H1 (cell line): Measurements from ENCODE around the gene MPHOSPH10. TPM values are rescaled to one million over a fixed set of nuclear protein-coding genes. Genes with fewer than 3 reads are reported as not detected.
A peak's percentile ranks its signal among the peaks of the same experiment; 100 is the strongest.

Experiments used
- CTCF ChIA-PET: fragments of 300-600 bp; sonication (Branson Sonifier 250); formaldehyde crosslinking; loops from one replicate; lab custom pipeline; 2021; ENCODE audit not compliant: partially characterized antibody; lab: Charles Lee
- POLR2A ChIA-PET: fragments of 300-600 bp; sonication (Branson Sonifier 250); formaldehyde crosslinking; loops from one replicate; lab custom pipeline; 2021; ENCODE audit warnings: inconsistent platforms; ENCODE audit not compliant: partially characterized antibody; lab: Charles Lee
- DNase-seq, 2 experiments: peaks; one replicate each; pipeline versions ENCODE4 v3.0.0 to v3.0.0-alpha.2; 2010 to 2022; ENCODE audit warnings: low spot score in 2 of 2, low read depth in 1 of 2, mixed read lengths in 1 of 2
- FAIRE-seq: peaks from 2 replicates; lab custom pipeline; 2011; peaks lifted over from hg19 to GRCh38; lab: Jason Lieb, UNC
- H2AFZ ChIP-seq: 2 replicates; pipeline ENCODE4 v1.8.1; 2012; ENCODE audit warnings: low read length, inconsistent platforms
- H2AK5ac ChIP-seq: 2 replicates; pipeline ENCODE4 v1.6.1; 2013; ENCODE audit warnings: low read depth, low read length
- H2BK120ac ChIP-seq: replicated peaks from 2 replicates; pipeline ENCODE3; 2013; ENCODE audit warnings: low read depth, low read length, inconsistent platforms
- H2BK12ac ChIP-seq: 2 replicates; pipeline ENCODE4 v1.6.1; 2013; ENCODE audit warnings: low read depth, low read length
- H2BK15ac ChIP-seq: 2 replicates; pipeline ENCODE4 v1.6.1; 2013; ENCODE audit warnings: low read length
- H2BK20ac ChIP-seq: 2 replicates; pipeline ENCODE4 v1.6.1; 2013; ENCODE audit warnings: low read length
- H2BK5ac ChIP-seq: 2 replicates; pipeline ENCODE4 v1.6.1; 2013; ENCODE audit warnings: low read depth, low read length
- H3K14ac ChIP-seq: 2 replicates; pipeline ENCODE4 v1.6.1; 2013; ENCODE audit warnings: inconsistent platforms; ENCODE audit not compliant: insufficient read length
- H3K18ac ChIP-seq: 2 replicates; pipeline ENCODE4 v1.6.1; 2013; ENCODE audit warnings: low read length; ENCODE audit errors: extremely low read depth
- H3K23ac ChIP-seq: 2 replicates; pipeline ENCODE4 v1.6.1; 2013; ENCODE audit warnings: inconsistent platforms; ENCODE audit not compliant: insufficient read length
- H3K23me2 ChIP-seq: 2 replicates; pipeline ENCODE4 v1.6.1; 2013; ENCODE audit warnings: low read depth, low read length
- H3K27ac ChIP-seq: 2 replicates; pipeline ENCODE4 v1.6.1; 2011; ENCODE audit warnings: low read depth, low read length, inconsistent platforms
- H3K27me3 ChIP-seq, 4 experiments: replicated peaks in 1 of 4; 1 replicate in 1 of 4; 2 replicates in 3 of 4; pipeline versions ENCODE4 v1.6.1 to v1.8.1; 2011 to 2013; ENCODE audit warnings: low read length in 3 of 4, mild to moderate bottlenecking in 3 of 4, inconsistent platforms in 2 of 4, mixed read lengths in 2 of 4, moderate library complexity in 1 of 4; ENCODE audit not compliant: control insufficient read depth in 3 of 4, insufficient read depth in 3 of 4; ENCODE audit errors: extremely low read depth in 1 of 4
- H3K36me3 ChIP-seq, 4 experiments: 2 replicates each; pipeline versions ENCODE4 v1.6.1 to v1.8.1; 2011 to 2013; ENCODE audit warnings: mild to moderate bottlenecking in 4 of 4, low read length in 3 of 4, moderate library complexity in 2 of 4, control low read depth in 1 of 4, inconsistent platforms in 1 of 4; ENCODE audit not compliant: insufficient read depth in 4 of 4, control insufficient read depth in 2 of 4
- H3K4ac ChIP-seq: replicated peaks from 2 replicates; pipeline ENCODE3; 2013; ENCODE audit warnings: low read length, low read depth, mixed read lengths, inconsistent platforms; ENCODE audit not compliant: insufficient read length
- H3K4me1 ChIP-seq, 4 experiments: replicated peaks in 1 of 4; 1 replicate in 1 of 4; 2 replicates in 3 of 4; pipeline versions ENCODE4 v1.6.1 to v1.8.1; 2011 to 2013; ENCODE audit warnings: low read length in 3 of 4, inconsistent platforms in 2 of 4, mixed read lengths in 1 of 4; ENCODE audit not compliant: insufficient read depth in 4 of 4, control insufficient read depth in 3 of 4
- H3K4me2 ChIP-seq, 2 experiments: 2 replicates each; pipeline versions ENCODE4 v1.6.1 to v1.8.1; 2011 to 2013; ENCODE audit warnings: low read depth in 2 of 2, low read length in 2 of 2, control low read depth in 1 of 2, inconsistent platforms in 1 of 2, mild to moderate bottlenecking in 1 of 2; ENCODE audit not compliant: insufficient read depth in 1 of 2
- H3K4me3 ChIP-seq, 4 experiments: fragments of 200-600, 300-600 bp in 1 of 4; sonication (generic), shearing (Covaris generic), sonication (Bioruptor Twin) in 1 of 4; 2 replicates each; pipeline versions ENCODE4 v1.5.1 to v1.8.1; 2011 to 2016; ENCODE audit warnings: low read length in 4 of 4, low read depth in 3 of 4, control low read depth in 2 of 4, inconsistent platforms in 2 of 4, mild to moderate bottlenecking in 2 of 4, mixed read lengths in 1 of 4, moderate library complexity in 1 of 4; ENCODE audit not compliant: insufficient read depth in 2 of 4; ENCODE audit errors: extremely low read depth in 1 of 4
- H3K56ac ChIP-seq: replicated peaks from 2 replicates; pipeline ENCODE3; 2013; ENCODE audit warnings: low read depth, mild to moderate bottlenecking, mixed read lengths, low read length, inconsistent platforms; ENCODE audit not compliant: insufficient read length
- H3K79me1 ChIP-seq: 2 replicates; pipeline ENCODE4 v1.6.1; 2013; ENCODE audit warnings: low read depth, low read length, control low read depth
- H3K79me2 ChIP-seq, 2 experiments: 2 replicates each; pipeline versions ENCODE4 v1.6.1 to v1.8.1; 2012 to 2013; ENCODE audit warnings: low read length in 2 of 2, mild to moderate bottlenecking in 2 of 2, inconsistent platforms in 1 of 2; ENCODE audit not compliant: insufficient read depth in 2 of 2, control insufficient read depth in 1 of 2
- H3K9ac ChIP-seq, 4 experiments: replicated peaks in 1 of 4; 1 replicate in 1 of 4; 2 replicates in 3 of 4; pipeline versions ENCODE4 v1.6.1 to v1.8.1; 2011 to 2013; ENCODE audit warnings: low read depth in 3 of 4, low read length in 3 of 4, control low read depth in 2 of 4, mild to moderate bottlenecking in 2 of 4, moderate library complexity in 2 of 4, inconsistent platforms in 1 of 4; ENCODE audit errors: extremely low read depth in 1 of 4
- H3K9me3 ChIP-seq, 2 experiments: 2 replicates each; pipeline versions ENCODE4 v1.6.1 to v1.8.1; 2012 to 2013; ENCODE audit warnings: mild to moderate bottlenecking in 2 of 2, moderate library complexity in 2 of 2, control low read depth in 1 of 2, inconsistent platforms in 1 of 2, low read depth in 1 of 2, low read length in 1 of 2, mixed read lengths in 1 of 2; ENCODE audit not compliant: insufficient read depth in 2 of 2
- H4K20me1 ChIP-seq, 2 experiments: replicated peaks in 1 of 2; 2 replicates each; pipeline versions ENCODE3 to v1.8.1; 2011 to 2013; ENCODE audit warnings: inconsistent platforms in 2 of 2, low read length in 2 of 2, mild to moderate bottlenecking in 1 of 2; ENCODE audit not compliant: insufficient read depth in 2 of 2, control insufficient read depth in 1 of 2
- H4K5ac ChIP-seq: 2 replicates; pipeline ENCODE4 v1.6.1; 2013; ENCODE audit warnings: low read length, low read depth, mixed read lengths, inconsistent platforms; ENCODE audit not compliant: insufficient read length
- H4K8ac ChIP-seq: 2 replicates; pipeline ENCODE4 v1.8.0; 2013; ENCODE audit warnings: mild to moderate bottlenecking, moderate library complexity, low read length, inconsistent platforms; ENCODE audit not compliant: insufficient read depth; ENCODE audit errors: extremely low read depth
- H4K91ac ChIP-seq: replicated peaks from 2 replicates; pipeline ENCODE3; 2013; ENCODE audit warnings: low read length, mixed read lengths, inconsistent platforms; ENCODE audit not compliant: insufficient read length
- ATF3 ChIP-seq: IDR thresholded peaks from 2 replicates; pipeline ENCODE4 v1.6.1; 2011; ENCODE audit warnings: low read depth, mild to moderate bottlenecking, low read length; ENCODE audit not compliant: insufficient read depth
- BCL11A ChIP-seq, 2 experiments: IDR thresholded peaks; one replicate each; pipeline ENCODE4 v1.6.1; 2011; ENCODE audit warnings: low read depth in 2 of 2, low read length in 2 of 2, mild to moderate bottlenecking in 2 of 2
- CTCF ChIP-seq, 3 experiments: IDR thresholded peaks; 1 replicate in 2 of 3; 2 replicates in 1 of 3; pipeline versions ENCODE4 v1.5.1 to v1.6.1; 2011; ENCODE audit warnings: low read length in 3 of 3, mild to moderate bottlenecking in 3 of 3, inconsistent platforms in 2 of 3, low read depth in 1 of 3, moderate library complexity in 1 of 3; ENCODE audit not compliant: insufficient read depth in 1 of 3; ENCODE audit errors: control extremely low read depth in 1 of 3
- EGR1 ChIP-seq: IDR thresholded peaks from 2 replicates; pipeline ENCODE4 v1.6.1; 2011; ENCODE audit warnings: low read depth, low read length, borderline replicate concordance
- KDM1A ChIP-seq: fragments of 200-600, 300-600 bp; sonication (generic); IDR thresholded peaks from 2 replicates; pipeline ENCODE4 v1.7.1; 2016; ENCODE audit warnings: mild to moderate bottlenecking, low read length, borderline replicate concordance
- PHF8 ChIP-seq: fragments of 200-600 bp; sonication (generic); conservative IDR thresholded peaks from 2 replicates; pipeline ENCODE4 v1.7.1; 2012; ENCODE audit warnings: low read depth, mild to moderate bottlenecking, inconsistent platforms, low read length, moderate library complexity
- RAD21 ChIP-seq, 2 experiments: IDR thresholded peaks in 1 of 2; conservative IDR thresholded peaks in 1 of 2; 2 replicates each; pipeline ENCODE4 v1.6.1; 2011; ENCODE audit warnings: low read depth in 2 of 2, low read length in 2 of 2, improper control_type of control experiment in 1 of 2, inconsistent platforms in 1 of 2, mild to moderate bottlenecking in 1 of 2, moderate library complexity in 1 of 2
- WGBS, 2 experiments: shearing (Covaris generic) in 1 of 2; methylation state at CpG; one replicate each; pipeline versions ENCODE4 v1.1.6 to v1.1.7; 2013 to 2015; ENCODE audit warnings: low lambda C conversion rate in 2 of 2, mixed read lengths in 2 of 2, inconsistent platforms in 1 of 2, low coverage in 1 of 2, missing lambda C conversion rate in 1 of 2; ENCODE audit not compliant: insufficient replicate concordance in 2 of 2, insufficient coverage in 1 of 2, insufficient read length in 1 of 2; ENCODE audit errors: extremely low coverage in 1 of 2, missing lambda C conversion rate in 1 of 2; 5-methylcytosine and 5-hydroxymethylcytosine counted together
- polyA plus RNA-seq, 7 experiments: library from polyadenylated mRNA; depleted of rRNA in 3 of 7; stranded (reverse) in 5 of 7; unstranded in 2 of 7; fragments of >200 nt in 5 of 7; fragments of 200-250 nt in 2 of 7; gene quantifications; 1 replicate in 5 of 7; 2 replicates in 1 of 7; 4 replicates in 1 of 7; pipeline versions ENCODE4 v1.2.1 to v1.2.3, GENCODE V29; 2011 to 2013; ENCODE audit warnings: missing spikeins in 2 of 7, mixed read lengths in 2 of 7
- total RNA-seq: library from RNA; stranded (reverse); fragmentation: NEBNext Ultra II Directional; extraction: Animal tissue kit (Norgen Biotek cat#: 25700); gene quantifications from 2 replicates; pipeline ENCODE4 v1.2.1, GENCODE V29; 2021

MPHOSPH10 gene
- total and polyA plus RNA-seq, 2 of the 8 experiments (the other 6 are each of a cell fraction or from before 2014, with no cell fraction given) = 4.5 to 39.1 TPM

GRCh38 chr2:71190656-71191569 is 60.5 kb downstream of the MPHOSPH10 start:
- no peaks in the 10 kb centered on the region for H3K27me3 ChIP-seq
- no peak overlapping the region for H4K8ac ChIP-seq
- H3K23me2 ChIP-seq = no peaks in the 10 kb centered on the region
- H3K79me2 ChIP-seq = peaks cover 0 to 4% of the 10 kb centered on the region in 2 experiments; a peak in 1 of 4 replicates
- no peak overlapping the region for H2BK20ac ChIP-seq
- H3K9me3 ChIP-seq = no peaks in the 10 kb centered on the region
- no peak overlapping the region for H3K4ac ChIP-seq
- H3K79me1 ChIP-seq = no peaks in the 10 kb centered on the region
- H3K4me3 ChIP-seq = no peak overlapping the region
- WGBS, 2 experiments = 68% methylated on average over 3 of the region's 3 CpGs; no CpG with 5 or more reads in 1 of the 2 experiments
- H3K56ac ChIP-seq = no peak overlapping the region
- no peak overlapping the region for H3K18ac ChIP-seq
- no peaks in the 10 kb centered on the region for H3K36me3 ChIP-seq
- no peak overlapping the region for H2BK5ac ChIP-seq
- no peak overlapping the region for H3K14ac ChIP-seq
- POLR2A ChIA-PET = interaction anchor here (0.8 kb wide), 1 partner anchor 61 kb away, joined by 3 read pairs; the partner anchor contains the start of gene MCEE
- H4K91ac ChIP-seq = no peak overlapping the region
- H2AK5ac ChIP-seq = no peak overlapping the region
- CTCF ChIA-PET = interaction anchor here (0.6 to 4.8 kb wide), 10 partner anchors 14 to 147 kb away, joined by 3 to 25 read pairs (median 4); no protein-coding TSS in a partner anchor
- H3K4me1 ChIP-seq = peaks cover 0 to 11% (median 5%) of the 10 kb centered on the region in 4 experiments; a peak in 3 of 7 replicates
- no peak overlapping the region for H2BK12ac ChIP-seq
- no peaks in the 10 kb centered on the region for H4K20me1 ChIP-seq
- no peak overlapping the region for H2AFZ ChIP-seq
- no peak for DNase-seq
- no peak overlapping the region for H3K23ac ChIP-seq
- H2BK15ac ChIP-seq = no peak overlapping the region
- no peak overlapping the region for H3K4me2 ChIP-seq
- H2BK120ac ChIP-seq = no peak overlapping the region
- no peak overlapping the region for H3K27ac ChIP-seq
- no peak overlapping the region for H3K9ac ChIP-seq
- no peak overlapping the region for H4K5ac ChIP-seq
- peak; percentile 39 for FAIRE-seq
- TF ChIP-seq EGR1 = no peak
- no peak for TF ChIP-seq BCL11A (IDR thresholded peaks at IDR 0.05; ENCODE audit: low read depth in 2 of 2, low read length in 2 of 2)
- no peak for TF ChIP-seq ATF3
- peak; percentile 52 to 63 for TF ChIP-seq RAD21 (IDR thresholded peaks at IDR 0.05 in 1 of 2, conservative IDR thresholded peaks at IDR 0.05 in 1 of 2; ENCODE audit: low read depth in 2 of 2, low read length in 2 of 2)
- TF ChIP-seq KDM1A = no peak
- TF ChIP-seq PHF8 = no peak
- peak in 2 of 3 experiments; percentile 19 to 42; a peak in 1 of 4 replicates for TF ChIP-seq CTCF (IDR thresholded peaks at IDR 0.05; ENCODE audit: control extremely low read depth in 1 of 3, insufficient read depth in 1 of 3, low read depth in 1 of 3, low read length in 3 of 3)
